Neural cell (in vitro differentiated cells): ENCODE measurements around the gene TSPAN31. TPM values are rescaled to one million over a fixed set of nuclear protein-coding genes. Genes with fewer than 3 reads are reported as not detected.
A peak's percentile ranks its signal among the peaks of the same experiment; 100 is the strongest.

ENCODE experiments used
- H2AFZ ChIP-seq: fragments of 200-600, 300-800 bp; sonication (generic), shearing (Covaris generic); 2 replicates; pipeline ENCODE4 v1.6.0; 2014; ENCODE audit warnings: low read depth, mild to moderate bottlenecking, antibody characterized with exemption, low read length, moderate library complexity
- H3F3A ChIP-seq: fragments of 200-600 bp; shearing (Covaris generic); 2 replicates; pipeline ENCODE4 v1.6.1; 2016; ENCODE audit warnings: mild to moderate bottlenecking, moderate library complexity, mixed read lengths, antibody characterized with exemption, low read length; ENCODE audit not compliant: insufficient read depth, poor library complexity, severe bottlenecking
- H3K27ac ChIP-seq: fragments of 200-600, 300-800 bp; sonication (generic), shearing (Covaris generic); 2 replicates; pipeline ENCODE4 v1.5.1; 2014; ENCODE audit warnings: mild to moderate bottlenecking, low read length, moderate library complexity
- H3K27me3 ChIP-seq: fragments of 300-800, 200-600 bp; sonication (generic), shearing (Covaris generic); 2 replicates; pipeline ENCODE4 v1.6.0; 2014; ENCODE audit warnings: mild to moderate bottlenecking, low read depth, low read length, moderate library complexity; ENCODE audit not compliant: insufficient read depth
- H3K36me3 ChIP-seq: fragments of 300-800, 200-600 bp; sonication (generic), shearing (Covaris generic); 2 replicates; pipeline ENCODE4 v1.5.1; 2014; ENCODE audit warnings: mild to moderate bottlenecking, antibody characterized with exemption, low read length, moderate library complexity; ENCODE audit not compliant: insufficient read depth
- H3K4me2 ChIP-seq: fragments of 300-800, 200-600 bp; sonication (generic), shearing (Covaris generic); 2 replicates; pipeline ENCODE4 v1.6.0; 2014; ENCODE audit warnings: mild to moderate bottlenecking, low read length
- H3K4me3 ChIP-seq: fragments of 300-800, 200-600 bp; sonication (generic), shearing (Covaris generic); 2 replicates; pipeline ENCODE4 v1.5.1; 2014; ENCODE audit warnings: mild to moderate bottlenecking, low read length, moderate library complexity
- H3K79me2 ChIP-seq: fragments of 200-600 bp; shearing (Covaris generic); replicated peaks from 2 replicates; pipeline ENCODE4 v1.6.0; 2014; ENCODE audit warnings: mild to moderate bottlenecking, low read length, moderate library complexity; ENCODE audit not compliant: insufficient read depth
- H3K9ac ChIP-seq: fragments of 300-800, 200-600 bp; sonication (generic), shearing (Covaris generic); 2 replicates; pipeline ENCODE4 v1.6.1; 2016; ENCODE audit warnings: mild to moderate bottlenecking, low read length, mixed read lengths
- H3K9me2 ChIP-seq: fragments of 200-600 bp; shearing (Covaris generic); 2 replicates; pipeline ENCODE4 v1.6.1; 2016; ENCODE audit warnings: mild to moderate bottlenecking, low read length, mixed read lengths; ENCODE audit not compliant: insufficient read depth
- H3K9me3 ChIP-seq: fragments of 200-600, 300-800 bp; sonication (generic), shearing (Covaris generic); 2 replicates; pipeline ENCODE4 v1.6.1; 2016; ENCODE audit warnings: mild to moderate bottlenecking, mixed run types, low read length, moderate library complexity, mixed read lengths
- H4K20me1 ChIP-seq: fragments of 200-600 bp; shearing (Covaris generic); 2 replicates; pipeline ENCODE4 v1.6.1; 2016; ENCODE audit warnings: mild to moderate bottlenecking, mixed run types; ENCODE audit not compliant: insufficient read depth
- CTCF ChIP-seq: fragments of 450-650 bp; IDR thresholded peaks from 2 replicates; pipeline ENCODE4 v1.5.1; 2014; ENCODE audit warnings: antibody characterized with exemption, mild to moderate bottlenecking, moderate library complexity; ENCODE audit not compliant: poor library complexity, severe bottlenecking
- EP300 ChIP-seq: fragments of 450-650 bp; conservative IDR thresholded peaks from 2 replicates; pipeline ENCODE4 v1.6.1; 2014; ENCODE audit warnings: antibody characterized with exemption, mild to moderate bottlenecking, moderate library complexity; ENCODE audit not compliant: poor library complexity, severe bottlenecking
- EZH2 ChIP-seq: fragments of 200-600, 300-800 bp; shearing (Covaris generic), sonication (generic); IDR thresholded peaks from 2 replicates; pipeline ENCODE4 v1.6.1; 2014; ENCODE audit warnings: antibody characterized with exemption, low read length, borderline replicate concordance, mild to moderate bottlenecking; ENCODE audit not compliant: insufficient read depth, poor library complexity, severe bottlenecking
- MXI1 ChIP-seq: fragments of 450-650 bp; conservative IDR thresholded peaks from 2 replicates; pipeline ENCODE4 v1.6.1; 2014; ENCODE audit warnings: antibody characterized with exemption, mild to moderate bottlenecking; ENCODE audit not compliant: poor library complexity, severe bottlenecking
- POLR2AphosphoS5 ChIP-seq: IDR thresholded peaks from 2 replicates; pipeline ENCODE4 v1.6.1; 2012
- RAD21 ChIP-seq: fragments of 450-650 bp; conservative IDR thresholded peaks from 2 replicates; pipeline ENCODE4 v1.6.1; 2014; ENCODE audit warnings: antibody characterized with exemption, mild to moderate bottlenecking, moderate library complexity
- REST ChIP-seq: IDR thresholded peaks from 2 replicates; pipeline ENCODE4 v1.6.1; 2012; ENCODE audit warnings: borderline replicate concordance
- SMC3 ChIP-seq: fragments of 450-650 bp; conservative IDR thresholded peaks from 2 replicates; pipeline ENCODE4 v1.6.1; 2014; ENCODE audit warnings: antibody characterized with exemption, mild to moderate bottlenecking, moderate library complexity; ENCODE audit not compliant: poor library complexity
- TAF1 ChIP-seq: IDR thresholded peaks from 2 replicates; pipeline ENCODE4 v1.6.1; 2012; ENCODE audit warnings: low read depth
- polyA plus RNA-seq: library from polyadenylated mRNA; depleted of rRNA; stranded (reverse); fragments of >200 nt; gene quantifications from 2 replicates; pipeline ENCODE4 v1.2.3, GENCODE V29; 2014

TSPAN31 gene
- polyA plus RNA-seq, 1 donor from 2014 or later, result 85.3 TPM

GRCh38 chr12:57752668-57753000 is 7.8 kb downstream of the TSPAN31 start:
- Histone ChIP-seq H3K9me2 (no peaks in the 10 kb centered on the region), H3K27ac (peak overlapping the region; percentile 78), H4K20me1 (no peaks in the 10 kb centered on the region), H3K9me3 (no peaks in the 10 kb centered on the region), H2AFZ (peak overlapping the region; percentile 29), H3F3A (no peaks in the 10 kb centered on the region), H3K4me2 (peak overlapping the region; percentile 76), H3K79me2 (peaks cover 27% of the 10 kb centered on the region), H3K27me3 (no peaks in the 10 kb centered on the region), H3K4me3 (peak overlapping the region; percentile 85), H3K36me3 (no peaks in the 10 kb centered on the region), H3K9ac (peak overlapping the region; percentile 59)
- TF ChIP-seq POLR2AphosphoS5 (peak; percentile 32), RAD21 (no peak), REST (peak; percentile 17)

DNA sequence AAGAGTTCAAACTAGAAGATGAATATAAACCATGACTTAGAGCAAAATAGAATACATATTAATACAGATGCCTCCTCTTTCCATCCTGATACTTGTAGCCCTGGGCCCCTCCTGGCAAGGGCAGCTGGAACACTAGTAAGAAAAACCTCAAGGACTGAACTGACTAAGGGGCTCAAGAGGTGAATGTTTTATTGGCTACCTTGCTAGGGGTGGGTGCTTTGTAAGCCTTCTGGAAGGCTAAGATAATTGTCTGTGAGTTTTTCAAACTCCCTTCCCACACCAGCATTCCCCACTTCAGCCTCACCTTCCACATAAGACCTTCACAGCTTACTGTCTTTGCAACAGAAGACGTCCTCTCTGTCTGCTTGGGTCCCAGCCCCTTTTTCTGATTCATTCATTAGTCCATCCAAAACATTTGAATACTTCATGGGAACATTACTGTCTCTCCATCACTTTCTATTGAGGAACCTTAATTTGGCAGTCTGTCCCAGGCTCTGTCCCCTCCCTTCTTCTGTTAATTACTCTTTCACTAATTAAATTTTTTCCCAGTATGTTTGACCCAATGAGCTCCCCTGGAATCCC is 9.0 kb downstream of the TSPAN31 start:
- Histone ChIP-seq H3K9me3 (no peaks in the 10 kb centered on the region), H2AFZ (peak overlapping the region; percentile 49), H3F3A (no peaks in the 10 kb centered on the region), H3K36me3 (no peaks in the 10 kb centered on the region), H3K27ac (peak overlapping the region; percentile 77), H3K4me3 (peak overlapping the region; percentile 89), H3K27me3 (no peaks in the 10 kb centered on the region), H3K4me2 (peak overlapping the region; percentile 91), H3K9ac (peak overlapping the region; percentile 80), H3K9me2 (no peaks in the 10 kb centered on the region), H3K79me2 (peaks cover 27% of the 10 kb centered on the region), H4K20me1 (no peaks in the 10 kb centered on the region)
- TF ChIP-seq MXI1 (no peak), SMC3 (no peak), POLR2AphosphoS5 (no peak), TAF1 (peak; percentile 16), EP300 (no peak), EZH2 (no peak), CTCF (no peak)
